Vagina (tissue), 2 donors: ENCODE data around the gene EGFLAM. TPM values are rescaled to one million over a fixed set of nuclear protein-coding genes. Genes with fewer than 3 reads are reported as not detected.

ENCODE experiments used
- DNase-seq, 2 donors: peaks; one replicate each; pipeline ENCODE4 v3.0.0-alpha.2; 2017; ENCODE audit errors: extremely low spot score in 2 of 2
- H3K27ac ChIP-seq: fragments of 200-600 bp; sonication (generic); one replicate; pipeline ENCODE4 v1.5.1; 2019
- H3K27me3 ChIP-seq: fragments of 200-600 bp; sonication (generic); one replicate; pipeline ENCODE4 v1.5.1; 2019
- H3K36me3 ChIP-seq, 2 donors: fragments of 200-600 bp; sonication (generic); one replicate each; pipeline ENCODE4 v1.5.1; 2017 to 2019
- H3K4me1 ChIP-seq: fragments of 200-600 bp; sonication (generic); one replicate; pipeline ENCODE4 v1.5.1; 2019
- H3K4me3 ChIP-seq, 2 donors: fragments of 200-600 bp; sonication (generic); 1 replicate in 1 of 2; 2 replicates in 1 of 2; pipeline ENCODE4 v1.5.1; 2016 to 2019
- H3K9me3 ChIP-seq: fragments of 200-600 bp; sonication (generic); one replicate; pipeline ENCODE4 v1.5.1; 2019
- CTCF ChIP-seq, 3 experiments: fragments of 450-650 bp in 2 of 3; fragments of 200-600 bp in 1 of 3; sonication (generic) in 1 of 3; IDR thresholded peaks; one replicate each; pipeline ENCODE4 v1.5.1; 2017 to 2019; ENCODE audit warnings: antibody characterized with exemption in 3 of 3, mild to moderate bottlenecking in 2 of 3, moderate library complexity in 2 of 3
- POLR2A ChIP-seq, 2 donors: fragments of 450-650 bp; IDR thresholded peaks; one replicate each; pipeline ENCODE4 v1.6.1; 2017; ENCODE audit warnings: antibody characterized with exemption in 2 of 2, mild to moderate bottlenecking in 2 of 2, moderate library complexity in 2 of 2
- POLR2AphosphoS5 ChIP-seq, 2 donors: sonication (generic); formaldehyde crosslinking; IDR thresholded peaks; one replicate each; pipeline ENCODE4 v1.9.0; 2017; ENCODE audit warnings: antibody characterized with exemption in 2 of 2, mild to moderate bottlenecking in 2 of 2, low read depth in 1 of 2; ENCODE audit not compliant: insufficient read depth in 1 of 2
- intact Hi-C: fragments of 100-400 bp; cut with DNase I; formaldehyde crosslinking; loops from one replicate; pipeline ENCODE4 v1.15.1; 2023
- total RNA-seq: library from RNA; depleted of rRNA; stranded (reverse); fragments of >200 nt; gene quantifications from one replicate; pipeline ENCODE4 v1.2.3, GENCODE V29; 2016

The EGFLAM gene
- total RNA-seq, 1 donor from 2014 or later = 15.2 TPM

DNA sequence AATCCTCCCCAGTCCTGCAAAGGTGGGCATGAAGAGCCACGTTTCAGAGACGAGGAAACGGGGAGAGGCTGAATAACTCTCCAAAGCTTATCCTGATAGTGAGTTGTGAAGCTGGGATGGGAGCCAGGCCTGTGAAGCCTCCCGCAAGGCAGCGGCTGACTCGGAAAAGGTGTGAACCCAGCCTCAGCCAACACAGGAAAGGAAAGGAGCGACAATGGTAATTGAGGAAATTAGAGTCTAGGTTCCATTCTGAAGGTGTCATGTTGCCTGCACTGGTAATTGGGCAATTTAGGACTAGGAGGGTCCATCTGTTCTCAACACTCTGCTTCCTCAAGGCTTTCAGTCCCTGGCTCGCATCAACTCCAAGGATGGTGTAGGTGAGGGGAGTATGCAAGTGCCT lies 214.6 kb downstream of the EGFLAM start:
- no peaks in the 10 kb centered on the region for H3K27me3 ChIP-seq
- no peak for DNase-seq
- no peaks in the 10 kb centered on the region for H3K36me3 ChIP-seq
- TF ChIP-seq POLR2AphosphoS5 (IDR thresholded peaks at IDR 0.05; ENCODE audit: insufficient read depth in 1 of 2, low read depth in 1 of 2) (peak in 1 of 2 donors; percentile 13), POLR2A (IDR thresholded peaks at IDR 0.05) (no peak), CTCF (IDR thresholded peaks at IDR 0.05) (no peak)
- H3K9me3 ChIP-seq = no peaks in the 10 kb centered on the region
- H3K4me3 ChIP-seq = no peak overlapping the region
- intact Hi-C loops = no loop called here
- no peak overlapping the region for H3K27ac ChIP-seq
- peaks cover 20% of the 10 kb centered on the region for H3K4me1 ChIP-seq

GRCh38 chr5:38478166-38478565 lies 219.8 kb downstream of the EGFLAM start:
- H3K27me3 ChIP-seq = no peaks in the 10 kb centered on the region
- H3K4me3 ChIP-seq = no peak overlapping the region
- no peak for DNase-seq
- H3K27ac ChIP-seq = no peak overlapping the region
- H3K4me1 ChIP-seq = no peaks in the 10 kb centered on the region
- no peaks in the 10 kb centered on the region for H3K36me3 ChIP-seq
- no peaks in the 10 kb centered on the region for H3K9me3 ChIP-seq
- TF ChIP-seq CTCF (IDR thresholded peaks at IDR 0.05) (no peak), POLR2AphosphoS5 (IDR thresholded peaks at IDR 0.05; ENCODE audit: insufficient read depth in 1 of 2, low read depth in 1 of 2) (no peak), POLR2A (IDR thresholded peaks at IDR 0.05) (no peak)
- intact Hi-C loops = no loop called here

- no peak for DNase-seq
- Histone ChIP-seq H3K36me3 (no peaks in the 10 kb centered on the region), H3K27me3 (no peaks in the 10 kb centered on the region), H3K9me3 (no peaks in the 10 kb centered on the region), H3K4me3 (no peak overlapping the region), H3K4me1 (no peaks in the 10 kb centered on the region), H3K27ac (no peak overlapping the region)
- no peak for TF ChIP-seq POLR2A (IDR thresholded peaks at IDR 0.05)
- no peak for TF ChIP-seq POLR2AphosphoS5 (IDR thresholded peaks at IDR 0.05; ENCODE audit: insufficient read depth in 1 of 2, low read depth in 1 of 2)
- TF ChIP-seq CTCF (IDR thresholded peaks at IDR 0.05) = no peak
- intact Hi-C loops = no loop called here
Measured at GRCh38 chr5:38478878-38479277, 220.5 kb downstream of the EGFLAM start.

GRCh38 chr5:38479315-38479904 lies 221.1 kb downstream of the EGFLAM start:
- Histone ChIP-seq H3K36me3 (no peaks in the 10 kb centered on the region), H3K4me3 (no peak overlapping the region), H3K9me3 (no peaks in the 10 kb centered on the region), H3K27me3 (no peaks in the 10 kb centered on the region), H3K4me1 (no peaks in the 10 kb centered on the region), H3K27ac (no peak overlapping the region)
- intact Hi-C loops = no loop called here
- DNase-seq = no peak
- TF ChIP-seq CTCF (IDR thresholded peaks at IDR 0.05) = no peak
- TF ChIP-seq POLR2AphosphoS5 (IDR thresholded peaks at IDR 0.05; ENCODE audit: insufficient read depth in 1 of 2, low read depth in 1 of 2) = no peak
- no peak for TF ChIP-seq POLR2A (IDR thresholded peaks at IDR 0.05)

GRCh38 chr5:38483805-38484398 lies 225.5 kb downstream of the EGFLAM start:
- Histone ChIP-seq H3K4me3 (no peak overlapping the region), H3K9me3 (no peaks in the 10 kb centered on the region), H3K27ac (no peak overlapping the region), H3K36me3 (peaks cover 0 to 12% of the 10 kb centered on the region in 2 donors), H3K27me3 (no peaks in the 10 kb centered on the region), H3K4me1 (no peaks in the 10 kb centered on the region)
- no peak for TF ChIP-seq POLR2A (IDR thresholded peaks at IDR 0.05)
- no peak for DNase-seq
- intact Hi-C loops = no loop called here
